IMR-90 (cell line): ENCODE results near the gene TAF1A. TPM values are rescaled to one million over a fixed set of nuclear protein-coding genes. Genes with fewer than 3 reads are reported as not detected.

ENCODE experiments used
- ATAC-seq: fragments of 200-7000 bp; cut with Tn5 transposase; 2 replicates; pipeline ENCODE4 v1.9.1; 2020; ENCODE audit warnings: low read depth, mild to moderate bottlenecking, moderate library complexity
- BruUV-seq: library from RNA; stranded (reverse); fragments of 400-500 nt; replicated peaks from 2 replicates; lab custom pipeline; 2021; lab: Mats Ljungman, UMichigan
- CTCF ChIA-PET: fragments of 300-600 bp; formaldehyde crosslinking; extraction: SDS; loops from one replicate; lab custom pipeline; 2021; ENCODE audit warnings: antibody characterized with exemption; lab: Yijun Ruan, JAX
- POLR2A ChIA-PET: fragments of 300-600 bp; sonication (Branson Sonifier 250); formaldehyde crosslinking; loops from one replicate; lab custom pipeline; 2022; ENCODE audit warnings: antibody characterized with exemption; ENCODE audit not compliant: unreplicated experiment; lab: Charles Lee
- DNase-seq: peaks from one replicate; pipeline ENCODE4 v3.0.0; 2013
- H2AFZ ChIP-seq: replicated peaks from 2 replicates; pipeline ENCODE3; 2013; ENCODE audit warnings: low read length, mild to moderate bottlenecking; ENCODE audit not compliant: poor library complexity
- H2AK5ac ChIP-seq: 2 replicates; pipeline ENCODE4 v1.6.1; 2013; ENCODE audit warnings: low read depth, low read length, inconsistent platforms
- H2AK9ac ChIP-seq: replicated peaks from 2 replicates; pipeline ENCODE3; 2013; ENCODE audit warnings: mild to moderate bottlenecking, low read depth, low read length, moderate library complexity; ENCODE audit not compliant: poor library complexity
- H2BK120ac ChIP-seq: 2 replicates; pipeline ENCODE4 v1.6.1; 2013; ENCODE audit warnings: low read depth, low read length, inconsistent platforms
- H2BK15ac ChIP-seq: 3 replicates; pipeline ENCODE4 v1.6.1; 2013; ENCODE audit warnings: low read depth, low read length, inconsistent platforms
- H2BK20ac ChIP-seq: 2 replicates; pipeline ENCODE4 v1.6.1; 2013; ENCODE audit warnings: low read depth, mild to moderate bottlenecking, inconsistent platforms, low read length, moderate library complexity
- H2BK5ac ChIP-seq: 2 replicates; pipeline ENCODE4 v1.6.1; 2013; ENCODE audit warnings: mild to moderate bottlenecking, low read depth, low read length, inconsistent platforms; ENCODE audit not compliant: poor library complexity, severe bottlenecking
- H3K14ac ChIP-seq: replicated peaks from 2 replicates; pipeline ENCODE4 v1.6.1; 2013; ENCODE audit warnings: low read depth, low read length, inconsistent platforms
- H3K18ac ChIP-seq: 2 replicates; pipeline ENCODE4 v1.6.1; 2013; ENCODE audit warnings: low read depth, low read length, control low read depth
- H3K23ac ChIP-seq: 2 replicates; pipeline ENCODE4 v1.6.1; 2013; ENCODE audit warnings: low read depth, low read length, inconsistent platforms
- H3K27ac ChIP-seq: 2 replicates; pipeline ENCODE4 v1.5.1; 2013; ENCODE audit warnings: mild to moderate bottlenecking, control low read depth, low read length; ENCODE audit not compliant: insufficient read depth
- H3K27me3 ChIP-seq: 2 replicates; pipeline ENCODE4 v1.6.1; 2013; ENCODE audit warnings: low read length; ENCODE audit not compliant: control insufficient read depth, insufficient read depth
- H3K36me3 ChIP-seq: 2 replicates; pipeline ENCODE4 v1.6.1; 2013; ENCODE audit warnings: low read length, mixed read lengths; ENCODE audit not compliant: control insufficient read depth, insufficient read depth
- H3K4ac ChIP-seq: 2 replicates; pipeline ENCODE4 v1.6.1; 2013; ENCODE audit warnings: low read depth, low read length, inconsistent platforms
- H3K4me1 ChIP-seq: 2 replicates; pipeline ENCODE4 v1.6.1; 2013; ENCODE audit warnings: low read length, mixed read lengths; ENCODE audit not compliant: control insufficient read depth, insufficient read depth
- H3K4me2 ChIP-seq: 2 replicates; pipeline ENCODE4 v1.6.1; 2013; ENCODE audit warnings: low read depth, mild to moderate bottlenecking, control low read depth, low read length, moderate library complexity
- H3K4me3 ChIP-seq: 2 replicates; pipeline ENCODE4 v1.5.1; 2013; ENCODE audit warnings: low read depth, mild to moderate bottlenecking, control low read depth, low read length, moderate library complexity; ENCODE audit not compliant: insufficient read depth
- H3K56ac ChIP-seq: 2 replicates; pipeline ENCODE4 v1.6.1; 2013; ENCODE audit warnings: low read length, inconsistent platforms; ENCODE audit not compliant: insufficient read depth; ENCODE audit errors: extremely low read depth
- H3K79me1 ChIP-seq, 2 experiments: 2 replicates each; pipeline ENCODE4 v1.6.1; 2013; ENCODE audit warnings: low read length in 2 of 2, inconsistent platforms in 1 of 2, low read depth in 1 of 2
- H3K9ac ChIP-seq: 2 replicates; pipeline ENCODE4 v1.6.1; 2013; ENCODE audit warnings: low read depth, low read length, control low read depth
- H3K9me1 ChIP-seq: 2 replicates; pipeline ENCODE4 v1.6.1; 2013; ENCODE audit warnings: low read length, inconsistent platforms; ENCODE audit not compliant: insufficient read depth
- H3K9me3 ChIP-seq: 2 replicates; pipeline ENCODE4 v1.6.1; 2013; ENCODE audit warnings: low read length; ENCODE audit not compliant: control insufficient read depth, insufficient read depth
- H4K20me1 ChIP-seq: 2 replicates; pipeline ENCODE4 v1.6.1; 2013; ENCODE audit warnings: low read length, inconsistent platforms; ENCODE audit not compliant: insufficient read depth
- H4K5ac ChIP-seq: 2 replicates; pipeline ENCODE4 v1.6.1; 2013; ENCODE audit warnings: mild to moderate bottlenecking, low read depth, low read length, control low read depth
- H4K8ac ChIP-seq, 2 experiments: 2 replicates each; pipeline ENCODE4 v1.6.1; 2013; ENCODE audit warnings: low read depth in 2 of 2, low read length in 2 of 2, control low read depth in 1 of 2, inconsistent platforms in 1 of 2
- H4K91ac ChIP-seq: 2 replicates; pipeline ENCODE4 v1.6.1; 2013; ENCODE audit warnings: low read depth, low read length, inconsistent platforms; ENCODE audit not compliant: insufficient read depth
- CEBPB ChIP-seq: IDR thresholded peaks from 2 replicates; pipeline ENCODE4 v1.6.1; 2012; ENCODE audit warnings: low read depth, low read length, improper control_type of control experiment
- FOS ChIP-seq: fragments of 150-350 bp; IDR thresholded peaks from 2 replicates; pipeline ENCODE4 v1.6.1; 2016; ENCODE audit warnings: low read depth, low read length
- MAZ ChIP-seq: IDR thresholded peaks from 2 replicates; pipeline ENCODE4 v1.6.1; 2012; ENCODE audit warnings: low read depth, mild to moderate bottlenecking, low read length, improper control_type of control experiment, moderate library complexity, borderline replicate concordance
- MXI1 ChIP-seq: IDR thresholded peaks from 2 replicates; pipeline ENCODE4 v1.6.1; 2012; ENCODE audit warnings: low read depth, mild to moderate bottlenecking, low read length, moderate library complexity, borderline replicate concordance
- NFE2L2 ChIP-seq: fragments of 150-350 bp; IDR thresholded peaks from 2 replicates; pipeline ENCODE4 v1.6.1; 2016; ENCODE audit warnings: low read depth, mild to moderate bottlenecking, low read length
- POLR2A ChIP-seq: IDR thresholded peaks from 2 replicates; pipeline ENCODE4 v1.6.1; 2012; ENCODE audit warnings: mild to moderate bottlenecking, low read depth, low read length
- RAD21 ChIP-seq: IDR thresholded peaks from 2 replicates; pipeline ENCODE4 v1.6.1; 2012; ENCODE audit warnings: low read length, improper control_type of control experiment
- RCOR1 ChIP-seq: IDR thresholded peaks from 2 replicates; pipeline ENCODE4 v1.6.1; 2012; ENCODE audit warnings: mild to moderate bottlenecking, low read length, improper control_type of control experiment; ENCODE audit not compliant: insufficient replicate concordance
- WGBS, 2 experiments: methylation state at CpG; one replicate each; pipeline versions ENCODE4 v1.1.5 to v1.1.7; 2013; ENCODE audit warnings: missing lambda C conversion rate in 2 of 2; ENCODE audit not compliant: insufficient read length in 1 of 2; ENCODE audit errors: extremely low coverage in 2 of 2; 5-methylcytosine and 5-hydroxymethylcytosine counted together
- dilution Hi-C: fragments of 300-500 bp; cut with HindIII; formaldehyde crosslinking; loops from one replicate; pipeline ENCODE4 v1.14.3; 2018; ENCODE audit warnings: low sequenced_read_pairs; ENCODE audit not compliant: unreplicated experiment
- in situ Hi-C: fragments of 300-500 bp; cut with MboI; formaldehyde crosslinking; loops from 3 replicates; pipeline ENCODE4 v1.14.3; 2019; ENCODE audit warnings: low sequenced_read_pairs, inconsistent platforms, mixed read lengths
- intact Hi-C: fragments of 100-400 bp; cut with micrococcal nuclease; formaldehyde crosslinking; loops from 2 replicates; pipeline ENCODE4 v1.10.0; 2022
- polyA plus RNA-seq, 3 experiments: library from polyadenylated mRNA; depleted of rRNA; stranded (reverse); fragments of >200 nt; gene quantifications; 2 replicates each; pipeline ENCODE4 v1.2.3, GENCODE V29; 2012; ENCODE audit warnings: low replicate concordance in 1 of 3
- total RNA-seq: library from RNA; depleted of rRNA; stranded (reverse); fragments of >200 nt; gene quantifications from 2 replicates; pipeline ENCODE4 v1.2.3, GENCODE V29; 2012
- TF ChIP-seq, protein P1 (sequence below): fragments of 150-350 bp; IDR thresholded peaks from 2 replicates; pipeline ENCODE4 v1.6.1; 2016; ENCODE audit warnings: low read depth, mild to moderate bottlenecking, low read length, moderate library complexity, borderline replicate concordance
- TF ChIP-seq, protein P2 (sequence below): fragments of 150-350 bp; IDR thresholded peaks from 2 replicates; pipeline ENCODE4 v1.6.1; 2017; ENCODE audit warnings: mild to moderate bottlenecking, antibody characterized with exemption, low read length, low read depth
- TF ChIP-seq, protein P3 (sequence below): conservative IDR thresholded peaks from 2 replicates; pipeline ENCODE4 v1.5.1; 2012; ENCODE audit warnings: mild to moderate bottlenecking, low read depth, low read length, improper control_type of control experiment

The TAF1A gene
- total and polyA plus RNA-seq, 2 of the 4 experiments (the other 2 are of a cell fraction): 3.8 to 5.4 TPM

DNA sequence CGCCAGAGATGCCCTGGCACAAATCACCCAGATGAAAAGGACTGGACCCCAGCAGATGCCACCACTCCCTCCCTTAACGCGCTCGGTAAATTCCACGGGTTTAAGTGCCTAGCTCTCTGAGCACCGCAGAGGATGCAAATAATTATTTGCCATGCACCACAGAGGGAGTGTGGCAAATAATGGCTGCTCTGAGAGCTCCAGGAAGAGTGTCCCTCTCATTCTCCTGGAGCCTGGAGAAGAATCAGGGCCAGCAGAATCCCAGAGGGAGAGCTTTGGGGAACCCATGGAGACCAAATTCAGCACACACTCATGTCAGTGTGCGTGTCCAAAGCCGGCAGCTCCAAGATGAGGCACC, 42.5 kb downstream of the TAF1A start:
- H3K4ac ChIP-seq: no peak overlapping the region
- dilution Hi-C loops: no loop called here
- H3K23ac ChIP-seq: no peak overlapping the region
- in situ Hi-C loops: no loop called here
- TF ChIP-seq, protein P1, sequence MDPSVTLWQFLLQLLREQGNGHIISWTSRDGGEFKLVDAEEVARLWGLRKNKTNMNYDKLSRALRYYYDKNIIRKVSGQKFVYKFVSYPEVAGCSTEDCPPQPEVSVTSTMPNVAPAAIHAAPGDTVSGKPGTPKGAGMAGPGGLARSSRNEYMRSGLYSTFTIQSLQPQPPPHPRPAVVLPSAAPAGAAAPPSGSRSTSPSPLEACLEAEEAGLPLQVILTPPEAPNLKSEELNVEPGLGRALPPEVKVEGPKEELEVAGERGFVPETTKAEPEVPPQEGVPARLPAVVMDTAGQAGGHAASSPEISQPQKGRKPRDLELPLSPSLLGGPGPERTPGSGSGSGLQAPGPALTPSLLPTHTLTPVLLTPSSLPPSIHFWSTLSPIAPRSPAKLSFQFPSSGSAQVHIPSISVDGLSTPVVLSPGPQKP: no peak
- TF ChIP-seq NFE2L2 (no peak), RAD21 (no peak), MXI1 (no peak), POLR2A (no peak), CEBPB (no peak), FOS (no peak), MAZ (no peak), RCOR1 (no peak)
- TF ChIP-seq, protein P2, sequence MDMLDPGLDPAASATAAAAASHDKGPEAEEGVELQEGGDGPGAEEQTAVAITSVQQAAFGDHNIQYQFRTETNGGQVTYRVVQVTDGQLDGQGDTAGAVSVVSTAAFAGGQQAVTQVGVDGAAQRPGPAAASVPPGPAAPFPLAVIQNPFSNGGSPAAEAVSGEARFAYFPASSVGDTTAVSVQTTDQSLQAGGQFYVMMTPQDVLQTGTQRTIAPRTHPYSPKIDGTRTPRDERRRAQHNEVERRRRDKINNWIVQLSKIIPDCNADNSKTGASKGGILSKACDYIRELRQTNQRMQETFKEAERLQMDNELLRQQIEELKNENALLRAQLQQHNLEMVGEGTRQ: no peak
- TF ChIP-seq, protein P3, sequence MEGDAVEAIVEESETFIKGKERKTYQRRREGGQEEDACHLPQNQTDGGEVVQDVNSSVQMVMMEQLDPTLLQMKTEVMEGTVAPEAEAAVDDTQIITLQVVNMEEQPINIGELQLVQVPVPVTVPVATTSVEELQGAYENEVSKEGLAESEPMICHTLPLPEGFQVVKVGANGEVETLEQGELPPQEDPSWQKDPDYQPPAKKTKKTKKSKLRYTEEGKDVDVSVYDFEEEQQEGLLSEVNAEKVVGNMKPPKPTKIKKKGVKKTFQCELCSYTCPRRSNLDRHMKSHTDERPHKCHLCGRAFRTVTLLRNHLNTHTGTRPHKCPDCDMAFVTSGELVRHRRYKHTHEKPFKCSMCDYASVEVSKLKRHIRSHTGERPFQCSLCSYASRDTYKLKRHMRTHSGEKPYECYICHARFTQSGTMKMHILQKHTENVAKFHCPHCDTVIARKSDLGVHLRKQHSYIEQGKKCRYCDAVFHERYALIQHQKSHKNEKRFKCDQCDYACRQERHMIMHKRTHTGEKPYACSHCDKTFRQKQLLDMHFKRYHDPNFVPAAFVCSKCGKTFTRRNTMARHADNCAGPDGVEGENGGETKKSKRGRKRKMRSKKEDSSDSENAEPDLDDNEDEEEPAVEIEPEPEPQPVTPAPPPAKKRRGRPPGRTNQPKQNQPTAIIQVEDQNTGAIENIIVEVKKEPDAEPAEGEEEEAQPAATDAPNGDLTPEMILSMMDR: no peak
- H3K9me1 ChIP-seq: no peaks in the 10 kb centered on the region
- H4K20me1 ChIP-seq: no peaks in the 10 kb centered on the region
- peak overlapping the region; percentile 66 for H2AK9ac ChIP-seq
- no peak overlapping the region for H3K4me2 ChIP-seq
- peak overlapping the region; percentile 1; the same call in 1 of the 2 replicates for H2AK5ac ChIP-seq
- H2AFZ ChIP-seq: peak overlapping the region; percentile 61
- H3K27me3 ChIP-seq: no peaks in the 10 kb centered on the region
- ATAC-seq: peak; percentile 30
- WGBS, 2 experiments: 56% methylated on average over 3 of the region's 8 CpGs; no CpG with 5 or more reads in 1 of the 2 experiments
- no peak overlapping the region for H3K9ac ChIP-seq
- no peak overlapping the region for H2BK5ac ChIP-seq
- H2BK20ac ChIP-seq: no peak overlapping the region
- ChIA-PET CTCF (interaction anchor here (0.9 kb wide), 1 partner anchor 12 kb away, joined by 7 read pairs; no protein-coding TSS in a partner anchor), POLR2A (no interaction called here)
- H3K4me3 ChIP-seq: no peak overlapping the region
- no TSS peak for BruUV-seq
- H2BK120ac ChIP-seq: no peak overlapping the region
- H3K27ac ChIP-seq: no peak overlapping the region; the same call in 1 of the 2 replicates
- no peaks in the 10 kb centered on the region for H3K36me3 ChIP-seq
- H3K18ac ChIP-seq: no peak overlapping the region; the same call in 1 of the 2 replicates
- H4K91ac ChIP-seq: no peak overlapping the region
- no peak for DNase-seq
- H3K4me1 ChIP-seq: peaks cover 5% of the 10 kb centered on the region; the same call in 1 of the 2 replicates
- no peak overlapping the region for H2BK15ac ChIP-seq
- intact Hi-C loops: loop anchor here (2.0 kb wide), 1 partner anchor 72 kb away; the partner anchor contains the start of gene MIA3
- H4K8ac ChIP-seq: no peak overlapping the region
- no peak overlapping the region for H3K56ac ChIP-seq
- no peaks in the 10 kb centered on the region for H3K79me1 ChIP-seq
- no peak overlapping the region for H4K5ac ChIP-seq
- H3K9me3 ChIP-seq: no peaks in the 10 kb centered on the region
- no peak overlapping the region for H3K14ac ChIP-seq
